Peyer's patch (tissue), 4 donors: ENCODE measurements around the gene MCF2. TPM values are rescaled to one million over a fixed set of nuclear protein-coding genes. Genes with fewer than 3 reads are reported as not detected.
A peak's percentile ranks its signal among the peaks of the same experiment; 100 is the strongest.

Experiments
- DNase-seq, 3 donors: peaks; one replicate each; pipeline ENCODE4 v3.0.0-alpha.2; 2017 to 2019
- H3K27ac ChIP-seq, 4 donors: fragments of 200-600 bp; sonication (generic); one replicate each; pipeline ENCODE4 v1.5.1; 2016 to 2019
- H3K27me3 ChIP-seq, 2 donors: fragments of 200-600 bp; sonication (generic); one replicate each; pipeline ENCODE4 v1.5.1; 2019
- H3K36me3 ChIP-seq, 3 donors: fragments of 200-600 bp; sonication (generic); one replicate each; pipeline ENCODE4 v1.5.1; 2016 to 2019
- H3K4me1 ChIP-seq, 4 donors: fragments of 200-600 bp; sonication (generic); one replicate each; pipeline ENCODE4 v1.5.1; 2016 to 2019
- H3K4me3 ChIP-seq, 4 donors: fragments of 200-600 bp; sonication (generic); 1 replicate in 3 of 4; 2 replicates in 1 of 4; pipeline ENCODE4 v1.5.1; 2016 to 2019; ENCODE audit warnings: mild to moderate bottlenecking in 1 of 4
- H3K9me3 ChIP-seq, 4 donors: fragments of 200-600 bp; sonication (generic); one replicate each; pipeline ENCODE4 v1.5.1; 2016 to 2019; ENCODE audit warnings: mild to moderate bottlenecking in 1 of 4
- CTCF ChIP-seq, 6 experiments: fragments of 450-650 bp in 4 of 6; fragments of 200-600 bp in 2 of 6; sonication (generic) in 1 of 6; IDR thresholded peaks; one replicate each; pipeline ENCODE4 v1.5.1; 2017 to 2019; ENCODE audit warnings: antibody characterized with exemption in 6 of 6, mild to moderate bottlenecking in 3 of 6, moderate library complexity in 1 of 6
- POLR2A ChIP-seq, 2 donors: fragments of 450-650 bp; IDR thresholded peaks; one replicate each; pipeline ENCODE4 v1.5.1; 2017; ENCODE audit warnings: antibody characterized with exemption in 2 of 2, mild to moderate bottlenecking in 2 of 2, moderate library complexity in 2 of 2
- total RNA-seq, 4 donors: library from RNA; depleted of rRNA; stranded (reverse); fragments of >200 nt; gene quantifications; one replicate each; pipeline ENCODE4 v1.1.0, GENCODE V29; 2016

Gene MCF2
- total RNA-seq, 4 donors from 2014 or later: 2.5 TPM; not detected in 3

GRCh38 chrX:139559383-139560042 is 148.5 kb downstream of the MCF2 start:
- Histone ChIP-seq H3K4me1 (no peaks in the 10 kb centered on the region), H3K27ac (no peak overlapping the region), H3K9me3 (no peaks in the 10 kb centered on the region), H3K27me3 (no peaks in the 10 kb centered on the region), H3K4me3 (no peak overlapping the region), H3K36me3 (no peaks in the 10 kb centered on the region)
- no peak for DNase-seq
- TF ChIP-seq POLR2A (IDR thresholded peaks at IDR 0.05): no peak
- TF ChIP-seq CTCF (IDR thresholded peaks at IDR 0.05): peak in 2 of 6 experiments; percentile 25 to 43

GRCh38 chrX:139554991-139555675 is 152.8 kb downstream of the MCF2 start:
- no peak overlapping the region for H3K27ac ChIP-seq
- H3K4me1 ChIP-seq: no peaks in the 10 kb centered on the region
- no peaks in the 10 kb centered on the region for H3K27me3 ChIP-seq
- no peak for TF ChIP-seq POLR2A (IDR thresholded peaks at IDR 0.05)
- TF ChIP-seq CTCF (IDR thresholded peaks at IDR 0.05): no peak
- peaks cover 0 to 4% (median 0%) of the 10 kb centered on the region in 4 donors for H3K9me3 ChIP-seq
- H3K36me3 ChIP-seq: no peaks in the 10 kb centered on the region
- no peak for DNase-seq
- H3K4me3 ChIP-seq: no peak overlapping the region

- Histone ChIP-seq H3K27ac (no peak overlapping the region), H3K9me3 (peaks cover 0 to 4% (median 0%) of the 10 kb centered on the region in 4 donors), H3K27me3 (no peaks in the 10 kb centered on the region), H3K4me1 (no peaks in the 10 kb centered on the region), H3K4me3 (no peak overlapping the region), H3K36me3 (no peaks in the 10 kb centered on the region)
- TF ChIP-seq POLR2A (IDR thresholded peaks at IDR 0.05): no peak
- no peak for TF ChIP-seq CTCF (IDR thresholded peaks at IDR 0.05)
- no peak for DNase-seq
Observed at GRCh38 chrX:139554376-139554775, 153.6 kb downstream of the MCF2 start.

- H3K27ac ChIP-seq: no peak overlapping the region
- TF ChIP-seq CTCF (IDR thresholded peaks at IDR 0.05): no peak
- no peak for TF ChIP-seq POLR2A (IDR thresholded peaks at IDR 0.05)
- no peaks in the 10 kb centered on the region for H3K4me1 ChIP-seq
Observed at GRCh38 chrX:139544591-139544990, 163.4 kb downstream of the MCF2 start.

GRCh38 chrX:139543920-139544319 is 164.0 kb downstream of the MCF2 start:
- no peak overlapping the region for H3K4me3 ChIP-seq

More at GRCh38 chrX:139544591-139544990, 163.4 kb downstream of the MCF2 start:
- no peaks in the 10 kb centered on the region for H3K36me3 ChIP-seq
- H3K27me3 ChIP-seq: no peaks in the 10 kb centered on the region
- DNase-seq: no peak
- no peak overlapping the region for H3K4me3 ChIP-seq
- H3K9me3 ChIP-seq: no peaks in the 10 kb centered on the region

More at GRCh38 chrX:139543920-139544319, 164.0 kb downstream of the MCF2 start:
- H3K4me1 ChIP-seq: no peaks in the 10 kb centered on the region
- H3K27ac ChIP-seq: no peak overlapping the region
- DNase-seq: no peak
- H3K27me3 ChIP-seq: no peaks in the 10 kb centered on the region
- H3K9me3 ChIP-seq: no peaks in the 10 kb centered on the region
- TF ChIP-seq POLR2A (IDR thresholded peaks at IDR 0.05) (no peak), CTCF (IDR thresholded peaks at IDR 0.05) (no peak)
- H3K36me3 ChIP-seq: no peaks in the 10 kb centered on the region
